Coronary artery (tissue), 2 donors: Measurements from ENCODE around the gene WDR45B.

ENCODE experiments used
- DNase-seq: peaks from one replicate; pipeline ENCODE4 v3.0.0-alpha.2; 2017; ENCODE audit warnings: low spot score
- H3K27ac ChIP-seq, 2 donors: fragments of 200-600 bp; sonication (generic); one replicate each; pipeline ENCODE4 v1.5.1; 2016 to 2019
- H3K4me3 ChIP-seq: fragments of 200-600 bp; sonication (generic); 2 replicates; pipeline ENCODE4 v1.5.1; 2016; ENCODE audit warnings: mild to moderate bottlenecking, moderate library complexity
- TF ChIP-seq, protein P1 (sequence below): fragments of 200-600 bp; sonication (generic); IDR thresholded peaks from one replicate; pipeline ENCODE4 v1.5.1; 2019; ENCODE audit warnings: antibody characterized with exemption

The WDR45B gene

DNA sequence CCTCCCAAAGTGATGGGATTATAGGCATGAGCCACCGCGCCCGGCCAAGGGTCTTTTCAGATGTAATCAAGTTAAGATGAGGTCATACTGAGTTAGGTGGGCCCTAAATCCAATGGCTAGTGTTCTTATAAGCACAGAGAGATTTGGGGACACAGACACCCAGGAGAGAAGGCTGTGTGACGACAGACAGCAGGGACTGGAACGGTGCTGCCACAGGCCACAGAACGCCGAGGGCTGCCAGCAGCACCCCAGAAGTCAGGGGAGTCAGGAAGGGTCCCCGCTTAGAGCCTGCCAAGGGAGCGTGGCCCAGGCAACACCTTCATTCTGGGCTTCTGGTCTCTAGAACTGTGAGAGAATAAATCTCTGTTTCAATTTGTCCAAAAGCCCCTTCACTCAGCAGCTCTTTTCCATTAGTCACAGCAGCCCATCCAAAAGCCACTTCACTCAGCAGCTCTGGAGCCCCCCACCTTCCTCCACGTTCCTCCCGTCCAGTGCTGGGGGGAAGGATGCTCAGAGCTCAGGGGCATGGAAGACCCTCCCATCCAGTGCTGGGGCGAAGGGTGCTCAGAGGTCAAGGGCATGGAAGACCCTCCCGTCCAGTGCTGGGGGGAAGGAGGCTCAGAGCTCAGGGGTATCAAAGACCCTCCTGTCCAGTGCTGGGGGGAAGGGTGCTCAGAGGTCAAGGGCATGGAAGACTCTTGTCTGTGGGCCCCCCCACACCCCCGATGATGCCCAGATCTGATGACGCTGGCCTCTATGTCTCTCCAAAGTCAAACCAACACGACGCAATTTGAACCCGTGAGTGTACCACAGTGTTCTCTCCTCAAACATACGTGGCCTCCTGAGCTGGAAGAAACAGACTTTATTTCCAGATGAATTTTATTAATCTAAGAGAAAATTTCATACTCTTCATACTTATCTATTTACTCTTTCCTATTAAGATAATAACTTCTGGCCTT, 38.4 kb upstream of the WDR45B start:
- H3K4me3 ChIP-seq, result no peak overlapping the region
- no peak overlapping the region for H3K27ac ChIP-seq
- TF ChIP-seq, protein P1, sequence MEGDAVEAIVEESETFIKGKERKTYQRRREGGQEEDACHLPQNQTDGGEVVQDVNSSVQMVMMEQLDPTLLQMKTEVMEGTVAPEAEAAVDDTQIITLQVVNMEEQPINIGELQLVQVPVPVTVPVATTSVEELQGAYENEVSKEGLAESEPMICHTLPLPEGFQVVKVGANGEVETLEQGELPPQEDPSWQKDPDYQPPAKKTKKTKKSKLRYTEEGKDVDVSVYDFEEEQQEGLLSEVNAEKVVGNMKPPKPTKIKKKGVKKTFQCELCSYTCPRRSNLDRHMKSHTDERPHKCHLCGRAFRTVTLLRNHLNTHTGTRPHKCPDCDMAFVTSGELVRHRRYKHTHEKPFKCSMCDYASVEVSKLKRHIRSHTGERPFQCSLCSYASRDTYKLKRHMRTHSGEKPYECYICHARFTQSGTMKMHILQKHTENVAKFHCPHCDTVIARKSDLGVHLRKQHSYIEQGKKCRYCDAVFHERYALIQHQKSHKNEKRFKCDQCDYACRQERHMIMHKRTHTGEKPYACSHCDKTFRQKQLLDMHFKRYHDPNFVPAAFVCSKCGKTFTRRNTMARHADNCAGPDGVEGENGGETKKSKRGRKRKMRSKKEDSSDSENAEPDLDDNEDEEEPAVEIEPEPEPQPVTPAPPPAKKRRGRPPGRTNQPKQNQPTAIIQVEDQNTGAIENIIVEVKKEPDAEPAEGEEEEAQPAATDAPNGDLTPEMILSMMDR, result no peak
- DNase-seq, result no peak

GRCh38 chr17:82685291-82685690, 37.0 kb upstream of the WDR45B start:
- TF ChIP-seq, protein P1, result no peak
- no peak overlapping the region for H3K27ac ChIP-seq
- DNase-seq, result no peak

DNA sequence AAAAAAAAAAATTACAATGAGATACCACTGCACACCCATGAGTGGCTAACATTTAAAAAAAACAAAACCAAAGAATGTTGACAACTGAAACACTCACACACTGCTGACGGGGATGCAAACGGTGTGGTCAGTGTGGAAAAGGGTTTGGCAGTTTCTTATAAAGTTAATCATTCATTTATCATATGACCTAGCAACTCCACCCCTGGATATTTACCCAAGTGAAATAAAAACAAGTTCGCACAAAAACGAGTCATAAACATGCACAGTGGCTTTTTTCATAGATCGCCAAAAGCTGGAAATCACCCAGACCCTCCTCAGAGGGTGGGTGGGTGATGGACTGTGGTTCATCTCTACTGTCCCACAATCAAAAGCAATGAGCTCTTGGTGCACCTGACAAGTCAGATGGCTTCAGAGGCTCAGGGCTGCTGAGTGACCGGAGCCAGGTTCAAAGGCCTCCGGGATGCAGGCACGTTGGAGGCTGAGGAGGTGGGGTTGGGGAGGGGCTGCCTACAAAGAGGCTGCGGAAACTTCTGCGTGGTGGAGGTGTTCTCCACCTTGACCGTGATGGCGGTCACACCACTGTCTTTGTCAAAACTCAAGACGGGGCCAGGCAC, 36.1 kb upstream of the WDR45B start:
- Histone ChIP-seq H3K27ac (no peak overlapping the region), H3K4me3 (no peak overlapping the region)
- DNase-seq, result no peak
- TF ChIP-seq, protein P1, result no peak

More at GRCh38 chr17:82685291-82685690, 37.0 kb upstream of the WDR45B start:
- H3K4me3 ChIP-seq, result no peak overlapping the region

- TF ChIP-seq, protein P1, result no peak
Observed at GRCh38 chr17:82683534-82683933, 35.3 kb upstream of the WDR45B start.

DNA sequence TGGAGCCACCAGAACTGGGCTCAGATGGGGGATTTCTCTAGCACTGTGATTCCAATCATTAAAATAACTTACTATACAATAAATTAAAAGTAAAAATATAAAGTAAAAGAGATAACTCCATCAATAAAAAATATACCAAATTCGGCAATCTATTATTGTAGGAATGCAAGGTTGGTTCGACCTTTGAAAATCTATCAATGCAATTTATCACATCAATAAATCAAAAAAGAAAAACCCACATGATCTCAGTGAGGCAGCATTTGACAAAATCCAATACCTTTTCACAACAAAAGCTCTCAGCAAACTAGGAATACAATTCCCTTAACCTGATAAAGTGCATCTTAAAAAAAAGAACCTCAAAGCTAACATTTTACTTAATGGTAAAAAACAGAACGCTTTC, 33.3 kb upstream of the WDR45B start:
- no peak overlapping the region for H3K27ac ChIP-seq
- no peak overlapping the region for H3K4me3 ChIP-seq
- no peak for DNase-seq
- TF ChIP-seq, protein P1, result no peak

More at GRCh38 chr17:82683534-82683933, 35.3 kb upstream of the WDR45B start:
- H3K4me3 ChIP-seq, result no peak overlapping the region
- H3K27ac ChIP-seq, result no peak overlapping the region
- DNase-seq, result no peak

GRCh38 chr17:82679586-82680465, 31.6 kb upstream of the WDR45B start:
- no peak overlapping the region for H3K27ac ChIP-seq
- DNase-seq, result no peak
- TF ChIP-seq, protein P1, result no peak
- H3K4me3 ChIP-seq, result no peak overlapping the region
